PC-9 (cell line): ENCODE results near the gene GFRA3. TPM values are rescaled to one million over a fixed set of nuclear protein-coding genes. Genes with fewer than 3 reads are reported as not detected.
"Not testable (repeated sequence)": the region's sequence is repeated elsewhere in the genome, so short reads cannot be mapped to it uniquely, and the experiment has no call there.

Experiments used
- BruUV-seq: library from RNA; stranded (reverse); fragments of 400-500 nt; replicated peaks from 2 replicates; lab custom pipeline; 2021; lab: Mats Ljungman, UMichigan
- CTCF ChIA-PET: fragments of 300-600 bp; sonication (Branson Sonifier 250); formaldehyde crosslinking; loops from one replicate; lab custom pipeline; 2022; ENCODE audit warnings: antibody characterized with exemption; lab: Charles Lee
- POLR2A ChIA-PET: fragments of 300-600 bp; sonication (Branson Sonifier 250); formaldehyde crosslinking; loops from one replicate; lab custom pipeline; 2022; ENCODE audit warnings: antibody characterized with exemption; ENCODE audit not compliant: unreplicated experiment; lab: Charles Lee
- DNase-seq, 2 experiments: peaks; one replicate each; pipeline versions ENCODE4 v3.0.0 to v3.0.0-alpha.2; 2015 to 2022; ENCODE audit warnings: mixed read lengths in 1 of 2
- H2AFZ ChIP-seq: fragments of 200-600 bp; sonication (generic); 2 replicates; pipeline ENCODE4 v1.8.1; 2017; ENCODE audit warnings: antibody characterized with exemption
- H3F3A ChIP-seq: fragments of 200-600 bp; sonication (generic); 2 replicates; pipeline ENCODE4 v1.8.1; 2017; ENCODE audit warnings: antibody characterized with exemption, mild to moderate bottlenecking, low read depth; ENCODE audit not compliant: insufficient read depth
- H3K27ac ChIP-seq: fragments of 200-600 bp; sonication (generic); 2 replicates; pipeline ENCODE4 v1.6.1; 2016; ENCODE audit warnings: mixed run types
- H3K27me3 ChIP-seq: fragments of 200-600 bp; sonication (generic); 2 replicates; pipeline ENCODE4 v1.6.1; 2016; ENCODE audit warnings: low read depth, mixed run types; ENCODE audit not compliant: insufficient read depth
- H3K36me3 ChIP-seq: fragments of 200-600 bp; sonication (generic); 2 replicates; pipeline ENCODE4 v1.6.1; 2016; ENCODE audit warnings: low read depth, mixed run types
- H3K4me1 ChIP-seq: fragments of 200-600 bp; sonication (generic); replicated peaks from 2 replicates; pipeline ENCODE4 v1.6.1; 2016; ENCODE audit warnings: mixed run types; ENCODE audit not compliant: insufficient read depth
- H3K4me2 ChIP-seq: fragments of 200-600 bp; sonication (generic); 2 replicates; pipeline ENCODE4 v1.6.1; 2017; ENCODE audit warnings: mixed run types
- H3K4me3 ChIP-seq: fragments of 200-600 bp; sonication (generic); 2 replicates; pipeline ENCODE4 v1.6.1; 2016; ENCODE audit warnings: mixed run types
- H3K79me2 ChIP-seq: fragments of 200-600 bp; sonication (generic); 2 replicates; pipeline ENCODE4 v1.6.1; 2017; ENCODE audit warnings: low read depth, mixed run types
- H3K9me2 ChIP-seq: fragments of 200-600 bp; sonication (generic); 2 replicates; pipeline ENCODE4 v1.8.1; 2017; ENCODE audit warnings: mild to moderate bottlenecking; ENCODE audit not compliant: insufficient read depth
- H3K9me3 ChIP-seq: fragments of 200-600 bp; sonication (generic); 2 replicates; pipeline ENCODE4 v1.8.1; 2016; ENCODE audit warnings: low read depth; ENCODE audit not compliant: insufficient read depth
- H4K20me1 ChIP-seq: fragments of 200-600 bp; sonication (generic); 2 replicates; pipeline ENCODE4 v1.8.1; 2017; ENCODE audit not compliant: insufficient read depth
- EZH2 ChIP-seq: fragments of 200-600 bp; sonication (generic); IDR thresholded peaks from 2 replicates; pipeline ENCODE4 v1.8.0; 2017; ENCODE audit warnings: antibody characterized with exemption, low read depth
- intact Hi-C: fragments of 100-400 bp; cut with micrococcal nuclease; formaldehyde crosslinking; loops from one replicate; pipeline ENCODE4 v1.10.0; 2022; ENCODE audit not compliant: unreplicated experiment
- total RNA-seq: library from RNA; stranded (reverse); gene quantifications from 2 replicates; pipeline ENCODE4 v1.2.3, GENCODE V29; 2021
- TF ChIP-seq, protein P1 (sequence below): fragments of 200-600 bp; sonication (generic); conservative IDR thresholded peaks from 2 replicates; pipeline ENCODE4 v1.6.1; 2017; ENCODE audit warnings: mixed run types, antibody characterized with exemption, mild to moderate bottlenecking, moderate library complexity

GFRA3 gene
- total RNA-seq, 1 experiment from 2014 or later = 0.68 TPM

DNA sequence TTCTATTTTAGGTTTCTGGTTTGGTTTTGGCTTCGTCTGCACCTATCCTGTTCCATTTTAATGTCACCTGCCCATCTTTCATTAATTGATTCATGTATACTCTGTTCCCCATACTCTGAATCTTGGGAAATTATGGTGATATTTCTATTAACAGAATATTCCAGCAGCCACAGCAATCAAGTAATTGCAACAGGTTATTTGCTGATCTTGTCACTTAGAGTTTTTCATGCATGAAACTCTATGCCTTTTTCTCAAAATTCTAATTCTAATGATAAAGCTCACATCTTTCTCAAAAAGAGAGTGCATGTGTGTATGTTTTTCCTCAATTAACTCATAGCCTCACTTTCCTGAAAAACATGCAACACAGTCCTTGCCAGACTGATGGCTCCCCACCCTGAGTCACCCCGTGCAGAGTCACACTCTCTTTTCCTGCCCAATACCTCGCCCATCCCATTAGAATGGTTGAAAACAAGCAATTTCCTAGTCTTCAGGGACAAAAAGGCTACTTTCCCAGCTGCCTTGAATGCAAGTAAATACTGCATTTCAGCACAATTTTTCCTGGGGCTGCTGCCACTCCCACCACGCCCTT, 15.6 kb downstream of the GFRA3 start:
- no peaks in the 10 kb centered on the region for H4K20me1 ChIP-seq
- H3K27me3 ChIP-seq = no peaks in the 10 kb centered on the region
- H3K4me3 ChIP-seq = no peak overlapping the region
- H3K9me3 ChIP-seq = no peaks in the 10 kb centered on the region
- H3K27ac ChIP-seq = no peak overlapping the region
- TF ChIP-seq, protein P1, sequence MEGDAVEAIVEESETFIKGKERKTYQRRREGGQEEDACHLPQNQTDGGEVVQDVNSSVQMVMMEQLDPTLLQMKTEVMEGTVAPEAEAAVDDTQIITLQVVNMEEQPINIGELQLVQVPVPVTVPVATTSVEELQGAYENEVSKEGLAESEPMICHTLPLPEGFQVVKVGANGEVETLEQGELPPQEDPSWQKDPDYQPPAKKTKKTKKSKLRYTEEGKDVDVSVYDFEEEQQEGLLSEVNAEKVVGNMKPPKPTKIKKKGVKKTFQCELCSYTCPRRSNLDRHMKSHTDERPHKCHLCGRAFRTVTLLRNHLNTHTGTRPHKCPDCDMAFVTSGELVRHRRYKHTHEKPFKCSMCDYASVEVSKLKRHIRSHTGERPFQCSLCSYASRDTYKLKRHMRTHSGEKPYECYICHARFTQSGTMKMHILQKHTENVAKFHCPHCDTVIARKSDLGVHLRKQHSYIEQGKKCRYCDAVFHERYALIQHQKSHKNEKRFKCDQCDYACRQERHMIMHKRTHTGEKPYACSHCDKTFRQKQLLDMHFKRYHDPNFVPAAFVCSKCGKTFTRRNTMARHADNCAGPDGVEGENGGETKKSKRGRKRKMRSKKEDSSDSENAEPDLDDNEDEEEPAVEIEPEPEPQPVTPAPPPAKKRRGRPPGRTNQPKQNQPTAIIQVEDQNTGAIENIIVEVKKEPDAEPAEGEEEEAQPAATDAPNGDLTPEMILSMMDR = no peak
- no peak for TF ChIP-seq EZH2
- intact Hi-C loops = no loop called here
- H3K79me2 ChIP-seq = no peaks in the 10 kb centered on the region
- DNase-seq = no peak
- no peaks in the 10 kb centered on the region for H3K36me3 ChIP-seq
- no peak overlapping the region for H2AFZ ChIP-seq
- no peaks in the 10 kb centered on the region for H3F3A ChIP-seq
- H3K9me2 ChIP-seq = no peaks in the 10 kb centered on the region
- no peak overlapping the region for H3K4me2 ChIP-seq
- CTCF ChIA-PET = no interaction called here
- POLR2A ChIA-PET = no interaction called here
- no peaks in the 10 kb centered on the region for H3K4me1 ChIP-seq
- BruUV-seq = no TSS peak

- CTCF ChIA-PET = no interaction called here
- H2AFZ ChIP-seq = no peak overlapping the region
- H3K27me3 ChIP-seq = no peaks in the 10 kb centered on the region
- H3K36me3 ChIP-seq = no peaks in the 10 kb centered on the region
- no peaks in the 10 kb centered on the region for H3F3A ChIP-seq
- H3K79me2 ChIP-seq = no peaks in the 10 kb centered on the region
- no peak overlapping the region for H3K4me2 ChIP-seq
- DNase-seq = no peak
- intact Hi-C loops = no loop called here
- H3K4me3 ChIP-seq = no peak overlapping the region
- TF ChIP-seq, protein P1 = no peak
- no peak for TF ChIP-seq EZH2
- POLR2A ChIA-PET = no interaction called here
- H3K27ac ChIP-seq = no peak overlapping the region
- no TSS peak for BruUV-seq
- no peaks in the 10 kb centered on the region for H3K9me2 ChIP-seq
- no peaks in the 10 kb centered on the region for H3K4me1 ChIP-seq
- H3K9me3 ChIP-seq = no peaks in the 10 kb centered on the region
- no peaks in the 10 kb centered on the region for H4K20me1 ChIP-seq
These were observed 16.8 kb downstream of the GFRA3 start for GRCh38 chr5:138257583-138257982.

GRCh38 chr5:138252944-138253343, 21.5 kb downstream of the GFRA3 start:
- Histone ChIP-seq H3K79me2 (no peaks in the 10 kb centered on the region), H3K27me3 (no peaks in the 10 kb centered on the region), H3K4me2 (no peak overlapping the region), H3K4me1 (no peaks in the 10 kb centered on the region), H2AFZ (no peak overlapping the region), H3F3A (no peaks in the 10 kb centered on the region), H3K36me3 (no peaks in the 10 kb centered on the region), H3K9me3 (no peaks in the 10 kb centered on the region), H4K20me1 (no peaks in the 10 kb centered on the region), H3K4me3 (no peak overlapping the region), H3K9me2 (no peaks in the 10 kb centered on the region), H3K27ac (no peak overlapping the region)
- POLR2A ChIA-PET = no interaction called here
- TF ChIP-seq, protein P1 = no peak
- TF ChIP-seq EZH2 = no peak
- intact Hi-C loops = no loop called here
- DNase-seq = no peak
- no TSS peak for BruUV-seq
- CTCF ChIA-PET = no interaction called here

GRCh38 chr5:138247800-138248199, 26.6 kb downstream of the GFRA3 start:
- H3K4me1 ChIP-seq, H3K27ac ChIP-seq, intact Hi-C loops, POLR2A ChIA-PET, DNase-seq, H4K20me1 ChIP-seq, H3K4me2 ChIP-seq, H3K36me3 ChIP-seq, H2AFZ ChIP-seq, H3K9me2 ChIP-seq, H3K4me3 ChIP-seq, H3F3A ChIP-seq, CTCF ChIA-PET, H3K9me3 ChIP-seq, H3K79me2 ChIP-seq, BruUV-seq: not testable (repeated sequence)
- peaks cover 10% of the 10 kb centered on the region for H3K27me3 ChIP-seq
